H9 (cell line): ENCODE data around the gene PEX5L. TPM values are rescaled to one million over a fixed set of nuclear protein-coding genes. Genes with fewer than 3 reads are reported as not detected.

Source experiments
- DNase-seq: peaks from one replicate; pipeline ENCODE4 v3.0.0-alpha.2; 2017
- H2AFZ ChIP-seq: one replicate; pipeline ENCODE4 v1.6.1; 2013; ENCODE audit warnings: mild to moderate bottlenecking, low read length, control low read depth, moderate library complexity
- H2AK5ac ChIP-seq: 2 replicates; pipeline ENCODE4 v1.6.1; 2013; ENCODE audit warnings: low read length, control low read depth, mixed read lengths; ENCODE audit not compliant: insufficient read length
- H2BK120ac ChIP-seq: one replicate; pipeline ENCODE4 v1.6.1; 2013; ENCODE audit warnings: low read depth, mild to moderate bottlenecking, low read length, control low read depth, inconsistent platforms; ENCODE audit not compliant: poor library complexity, severe bottlenecking
- H2BK12ac ChIP-seq: 2 replicates; pipeline ENCODE4 v1.6.1; 2013; ENCODE audit warnings: low read length, control low read depth, mixed read lengths, low read depth; ENCODE audit not compliant: insufficient read length
- H2BK15ac ChIP-seq: 2 replicates; pipeline ENCODE4 v1.6.1; 2013; ENCODE audit warnings: low read depth, low read length, control low read depth
- H2BK20ac ChIP-seq: one replicate; pipeline ENCODE4 v1.6.1; 2013; ENCODE audit warnings: low read depth, mild to moderate bottlenecking, low read length, control low read depth, inconsistent platforms; ENCODE audit not compliant: poor library complexity, severe bottlenecking
- H2BK5ac ChIP-seq: 2 replicates; pipeline ENCODE4 v1.6.1; 2013; ENCODE audit warnings: low read length, control low read depth, mixed read lengths; ENCODE audit not compliant: insufficient read length
- H3K14ac ChIP-seq: 2 replicates; pipeline ENCODE4 v1.6.1; 2013; ENCODE audit warnings: low read length, control low read depth; ENCODE audit not compliant: insufficient read depth
- H3K18ac ChIP-seq: 2 replicates; pipeline ENCODE4 v1.6.1; 2013; ENCODE audit warnings: low read depth, mild to moderate bottlenecking, mixed read lengths, low read length, control low read depth; ENCODE audit not compliant: insufficient read length
- H3K23ac ChIP-seq: 2 replicates; pipeline ENCODE4 v1.6.1; 2013; ENCODE audit warnings: low read length, control low read depth, mixed read lengths, low read depth; ENCODE audit not compliant: insufficient read length
- H3K23me2 ChIP-seq: 2 replicates; pipeline ENCODE4 v1.6.1; 2013; ENCODE audit warnings: low read depth, mild to moderate bottlenecking, mixed read lengths, low read length, control low read depth; ENCODE audit not compliant: insufficient read length, poor library complexity, severe bottlenecking
- H3K27ac ChIP-seq: 2 replicates; pipeline ENCODE4 v1.5.1; 2013; ENCODE audit warnings: low read length, control low read depth, mixed read lengths, low read depth; ENCODE audit not compliant: insufficient read length
- H3K27me3 ChIP-seq: 2 replicates; pipeline ENCODE4 v1.6.1; 2013; ENCODE audit warnings: low read length, control low read depth, inconsistent platforms; ENCODE audit not compliant: insufficient read depth
- H3K4ac ChIP-seq: 2 replicates; pipeline ENCODE4 v1.6.1; 2013; ENCODE audit warnings: low read depth, mild to moderate bottlenecking, control low read depth, inconsistent platforms, low read length, moderate library complexity
- H3K4me1 ChIP-seq: 2 replicates; pipeline ENCODE4 v1.6.1; 2013; ENCODE audit warnings: low read length, control low read depth, inconsistent platforms; ENCODE audit not compliant: insufficient read depth
- H3K4me2 ChIP-seq: 2 replicates; pipeline ENCODE4 v1.6.1; 2013; ENCODE audit warnings: low read length, control low read depth, mixed read lengths; ENCODE audit not compliant: insufficient read length, insufficient read depth
- H3K56ac ChIP-seq: 2 replicates; pipeline ENCODE4 v1.6.1; 2013; ENCODE audit warnings: low read depth, mild to moderate bottlenecking, mixed read lengths, low read length, control low read depth; ENCODE audit not compliant: insufficient read length
- H3K79me1 ChIP-seq: 2 replicates; pipeline ENCODE4 v1.6.1; 2013; ENCODE audit warnings: low read depth, mild to moderate bottlenecking, moderate library complexity, low read length, control low read depth, inconsistent platforms; ENCODE audit not compliant: insufficient read depth, poor library complexity, severe bottlenecking
- H3K79me2 ChIP-seq: 2 replicates; pipeline ENCODE4 v1.6.1; 2013; ENCODE audit warnings: low read length, control low read depth, inconsistent platforms; ENCODE audit not compliant: insufficient read depth
- H3K9ac ChIP-seq: 2 replicates; pipeline ENCODE4 v1.6.1; 2013; ENCODE audit warnings: low read length, control low read depth, mixed read lengths; ENCODE audit not compliant: insufficient read length; ENCODE audit errors: extremely low read depth
- H3K9me3 ChIP-seq: one replicate; pipeline ENCODE4 v1.6.1; 2013; ENCODE audit warnings: low read depth, low read length, inconsistent platforms; ENCODE audit not compliant: control insufficient read depth
- H3T11ph ChIP-seq: one replicate; pipeline ENCODE4 v1.6.1; 2013; ENCODE audit warnings: mild to moderate bottlenecking, low read length, control low read depth, inconsistent platforms
- H4K20me1 ChIP-seq: one replicate; pipeline ENCODE4 v1.6.1; 2013; ENCODE audit not compliant: control insufficient read depth, insufficient read length, insufficient read depth
- H4K5ac ChIP-seq: 2 replicates; pipeline ENCODE4 v1.6.1; 2013; ENCODE audit warnings: low read depth, mild to moderate bottlenecking, mixed read lengths, low read length, control low read depth; ENCODE audit not compliant: insufficient read length
- H4K8ac ChIP-seq: replicated peaks from 2 replicates; pipeline ENCODE4 v1.6.1; 2013; ENCODE audit warnings: low read length, control low read depth, mixed read lengths, low read depth; ENCODE audit not compliant: insufficient read length
- H4K91ac ChIP-seq: 2 replicates; pipeline ENCODE4 v1.6.1; 2013; ENCODE audit warnings: low read depth, mild to moderate bottlenecking, moderate library complexity, mixed read lengths, low read length, control low read depth; ENCODE audit not compliant: insufficient read length
- H3K27ac Mint-ChIP-seq, 3 experiments: 2 replicates in 2 of 3; 3 replicates in 1 of 3; pipeline ENCODE4 v1.8.0; 2020 to 2021; ENCODE audit warnings: mixed read lengths in 3 of 3, mild to moderate bottlenecking in 1 of 3, moderate library complexity in 1 of 3
- H3K27me3 Mint-ChIP-seq: 2 replicates; pipeline ENCODE4 v1.8.0; 2021; ENCODE audit warnings: low read depth, mild to moderate bottlenecking, moderate library complexity, mixed read lengths
- H3K36me3 Mint-ChIP-seq, 3 experiments: 2 replicates in 2 of 3; 3 replicates in 1 of 3; pipeline ENCODE4 v1.8.0; 2020 to 2021; ENCODE audit warnings: low read depth in 3 of 3, mixed read lengths in 3 of 3; ENCODE audit not compliant: insufficient read depth in 1 of 3
- H3K4me1 Mint-ChIP-seq, 2 experiments: 2 replicates each; pipeline ENCODE4 v1.8.0; 2020; ENCODE audit warnings: mixed read lengths in 2 of 2
- H3K4me3 Mint-ChIP-seq, 2 experiments: 2 replicates in 1 of 2; 3 replicates in 1 of 2; pipeline ENCODE4 v1.8.0; 2020 to 2021; ENCODE audit warnings: mild to moderate bottlenecking in 2 of 2, mixed read lengths in 2 of 2, moderate library complexity in 1 of 2
- H3K9me3 Mint-ChIP-seq, 2 experiments: 2 replicates in 1 of 2; 3 replicates in 1 of 2; pipeline ENCODE4 v1.8.0; 2020; ENCODE audit warnings: mild to moderate bottlenecking in 2 of 2, mixed read lengths in 2 of 2, moderate library complexity in 1 of 2
- CTCF ChIP-seq: fragments of 200-600 bp; sonication (generic); conservative IDR thresholded peaks from 3 replicates; pipeline ENCODE4 v1.8.0; 2021; ENCODE audit warnings: antibody characterized with exemption, mild to moderate bottlenecking
- whole genome bisulfite sequencing: extraction: QIAGEN DNeasy Blood & Tissue Kit; methylation state at CpG from one replicate; pipeline ENCODE4 v1.1.7; 2013; ENCODE audit warnings: missing lambda C conversion rate, low lambda C conversion rate, mixed read lengths; ENCODE audit not compliant: insufficient read length; ENCODE audit errors: extremely low coverage; 5-methylcytosine and 5-hydroxymethylcytosine counted together
- total RNA-seq: library from RNA; stranded (reverse); gene quantifications from 2 replicates; pipeline ENCODE4 v1.2.1, GENCODE V29; 2021

Gene PEX5L
- total RNA-seq, 1 experiment from 2014 or later, result 0.85 TPM

DNA sequence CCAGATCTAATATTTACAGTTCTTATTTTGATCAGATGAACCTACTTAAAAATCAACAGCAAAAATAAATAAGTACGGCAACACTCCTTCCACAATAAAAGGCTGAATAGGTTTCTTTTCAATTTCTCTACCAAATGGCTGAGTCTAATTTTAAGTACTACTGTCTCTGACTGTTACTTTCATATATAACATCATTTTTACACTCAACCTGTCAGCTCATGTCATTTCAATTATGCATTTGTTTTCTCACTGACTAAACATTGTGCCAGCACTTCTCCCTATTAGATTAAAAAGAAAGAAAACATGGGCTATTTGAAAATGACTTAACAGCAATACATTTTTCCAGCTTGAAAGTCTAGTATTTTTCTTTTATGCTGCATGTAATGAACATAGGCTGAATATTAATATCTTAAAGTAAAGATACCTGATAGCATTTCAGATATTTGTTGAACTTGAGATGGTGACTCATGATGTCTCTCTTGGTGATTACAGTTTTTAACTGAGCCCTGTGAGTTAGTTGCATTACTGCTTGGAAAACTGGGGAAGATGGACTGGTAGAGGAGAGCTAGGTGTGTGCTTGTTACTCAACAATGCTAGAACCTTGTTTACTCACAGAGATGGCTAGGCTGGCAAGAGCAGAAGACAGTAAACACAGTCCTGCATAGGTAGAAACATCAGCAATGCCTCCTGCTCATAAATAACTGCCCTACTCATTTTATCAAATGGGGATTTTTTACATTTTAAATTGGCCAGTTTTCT is 73.9 kb downstream of the PEX5L start:
- DNase-seq, result no peak
- H3K14ac ChIP-seq, result no peak overlapping the region
- no peak overlapping the region for H2BK5ac ChIP-seq
- H3K79me2 ChIP-seq, result no peaks in the 10 kb centered on the region
- no peaks in the 10 kb centered on the region for H4K20me1 ChIP-seq
- Mint-ChIP-seq H3K4me1 (peaks cover 4 to 9% of the 10 kb centered on the region in 2 experiments), H3K27ac (no peak overlapping the region), H3K9me3 (no peaks in the 10 kb centered on the region), H3K27me3 (no peaks in the 10 kb centered on the region), H3K36me3 (no peaks in the 10 kb centered on the region), H3K4me3 (no peak overlapping the region)
- no peak overlapping the region for H3K27ac ChIP-seq
- H2BK12ac ChIP-seq, result no peak overlapping the region
- no peaks in the 10 kb centered on the region for H3K79me1 ChIP-seq
- WGBS, result no CpG with 5 or more reads among the region's 1 CpG
- H3K9ac ChIP-seq, result no peak overlapping the region
- H3K4me1 ChIP-seq, result no peaks in the 10 kb centered on the region
- no peak overlapping the region for H3K4me2 ChIP-seq
- no peak overlapping the region for H3K23ac ChIP-seq
- no peak overlapping the region for H3K18ac ChIP-seq
- H3K23me2 ChIP-seq, result no peaks in the 10 kb centered on the region
- H4K5ac ChIP-seq, result no peak overlapping the region
- H3K4ac ChIP-seq, result no peak overlapping the region
- H3K56ac ChIP-seq, result no peak overlapping the region
- no peak overlapping the region for H2BK20ac ChIP-seq
- no peaks in the 10 kb centered on the region for H3K9me3 ChIP-seq
- no peak overlapping the region for H2AFZ ChIP-seq
- no peaks in the 10 kb centered on the region for H3K27me3 ChIP-seq
- no peak overlapping the region for H2AK5ac ChIP-seq
- H2BK120ac ChIP-seq, result no peak overlapping the region
- H3T11ph ChIP-seq, result no peak overlapping the region
- H4K8ac ChIP-seq, result no peak overlapping the region
- TF ChIP-seq CTCF, result no peak
- H2BK15ac ChIP-seq, result no peak overlapping the region
- no peak overlapping the region for H4K91ac ChIP-seq
